HEK293 (cell line): Measurements from ENCODE around the gene CAMK2B.

Experiments
- CTCF ChIA-PET: fragments of 350-600 bp; formaldehyde crosslinking; extraction: SDS; loops from one replicate; lab custom pipeline; 2021; ENCODE audit warnings: antibody characterized with exemption; lab: Yijun Ruan, JAX
- POLR2A ChIA-PET: fragments of 300-600 bp; formaldehyde crosslinking; extraction: SDS; loops from one replicate; lab custom pipeline; 2020; ENCODE audit warnings: antibody characterized with exemption, inconsistent platforms; lab: Yijun Ruan, JAX
- H3K27ac ChIP-seq: fragments of 200-500 bp; sonication (Bioruptor generic); 2 replicates; pipeline ENCODE4 v1.5.1; 2014; ENCODE audit warnings: low read depth, low read length, control low read depth, inconsistent platforms; ENCODE audit errors: extremely low read depth
- H3K36me3 ChIP-seq, 2 experiments: fragments of 200-500 bp in 1 of 2; sonication (Bioruptor generic) in 1 of 2; 1 replicate in 1 of 2; 2 replicates in 1 of 2; pipeline ENCODE4 v1.5.1; 2014 to 2017; ENCODE audit warnings: inconsistent platforms in 2 of 2, low read length in 2 of 2; ENCODE audit not compliant: control insufficient read depth in 2 of 2, insufficient read depth in 1 of 2
- H3K4me1 ChIP-seq: fragments of 200-500 bp; sonication (Bioruptor generic); 2 replicates; pipeline ENCODE4 v1.5.1; 2014; ENCODE audit warnings: mild to moderate bottlenecking, low read length, inconsistent platforms; ENCODE audit not compliant: control insufficient read depth, insufficient read depth
- H3K4me3 ChIP-seq: 2 replicates; pipeline ENCODE4 v1.5.1; 2011; ENCODE audit warnings: low read depth, mild to moderate bottlenecking, control low read depth, low read length, moderate library complexity
- H3K9me3 ChIP-seq: fragments of 200-500 bp; sonication (Bioruptor generic); 2 replicates; pipeline ENCODE4 v1.5.1; 2014; ENCODE audit warnings: low read depth, low read length, inconsistent platforms; ENCODE audit not compliant: control insufficient read depth, insufficient read depth
- CTCF ChIP-seq: fragments of 450-650 bp; formaldehyde crosslinking; IDR thresholded peaks from 2 replicates; pipeline ENCODE4 v1.5.1; 2016; ENCODE audit warnings: missing biosample characterization, missing genetic modification characterization
- GLIS1 ChIP-seq: fragments of 450-650 bp; formaldehyde crosslinking; IDR thresholded peaks from 2 replicates; pipeline ENCODE4 v1.5.1; 2016; ENCODE audit warnings: missing biosample characterization, missing genetic modification characterization
- KLF1 ChIP-seq: fragments of 450-650 bp; formaldehyde crosslinking; IDR thresholded peaks from 2 replicates; pipeline ENCODE4 v1.5.1; 2016; ENCODE audit warnings: missing biosample characterization, missing genetic modification characterization
- KLF7 ChIP-seq: fragments of 450-650 bp; formaldehyde crosslinking; IDR thresholded peaks from 2 replicates; pipeline ENCODE4 v1.5.1; 2016; ENCODE audit warnings: missing biosample characterization, missing genetic modification characterization, borderline replicate concordance
- OSR2 ChIP-seq: fragments of 450-650 bp; formaldehyde crosslinking; IDR thresholded peaks from 2 replicates; pipeline ENCODE4 v1.5.1; 2016; ENCODE audit warnings: missing biosample characterization, missing genetic modification characterization
- RBAK ChIP-seq: fragments of 450-650 bp; formaldehyde crosslinking; IDR thresholded peaks from 2 replicates; pipeline ENCODE4 v1.5.1; 2016; ENCODE audit warnings: missing biosample characterization, missing genetic modification characterization
- SETDB1 ChIP-seq: IDR thresholded peaks from one replicate; pipeline ENCODE4 v1.6.1; 2017; ENCODE audit warnings: mild to moderate bottlenecking, low read length, moderate library complexity, mixed read lengths; ENCODE audit not compliant: insufficient read length
- ZNF121 ChIP-seq: fragments of 450-650 bp; formaldehyde crosslinking; IDR thresholded peaks from 2 replicates; pipeline ENCODE4 v1.5.1; 2016; ENCODE audit warnings: missing biosample characterization, missing genetic modification characterization
- ZNF133 ChIP-seq: fragments of 450-650 bp; formaldehyde crosslinking; IDR thresholded peaks from 2 replicates; pipeline ENCODE4 v1.5.1; 2016; ENCODE audit warnings: missing biosample characterization, missing genetic modification characterization
- ZNF140 ChIP-seq: fragments of 450-650 bp; formaldehyde crosslinking; IDR thresholded peaks from 2 replicates; pipeline ENCODE4 v1.5.1; 2016; ENCODE audit warnings: missing biosample characterization, missing genetic modification characterization
- ZNF155 ChIP-seq: fragments of 450-650 bp; formaldehyde crosslinking; IDR thresholded peaks from 2 replicates; pipeline ENCODE4 v1.5.1; 2016; ENCODE audit warnings: missing biosample characterization, missing genetic modification characterization
- ZNF169 ChIP-seq: fragments of 450-650 bp; formaldehyde crosslinking; IDR thresholded peaks from 2 replicates; pipeline ENCODE4 v1.5.1; 2016; ENCODE audit warnings: missing biosample characterization, missing genetic modification characterization
- ZNF366 ChIP-seq: fragments of 450-650 bp; formaldehyde crosslinking; conservative IDR thresholded peaks from 2 replicates; pipeline ENCODE4 v1.5.1; 2016; ENCODE audit warnings: missing biosample characterization, missing genetic modification characterization
- ZNF37A ChIP-seq: fragments of 450-650 bp; IDR thresholded peaks from 2 replicates; pipeline ENCODE4 v1.5.1; 2018; ENCODE audit warnings: missing biosample characterization, missing genetic modification characterization
- ZNF404 ChIP-seq: fragments of 450-650 bp; formaldehyde crosslinking; IDR thresholded peaks from 2 replicates; pipeline ENCODE4 v1.5.1; 2017; ENCODE audit warnings: missing biosample characterization, missing genetic modification characterization
- ZNF658 ChIP-seq: fragments of 450-650 bp; formaldehyde crosslinking; IDR thresholded peaks from 2 replicates; pipeline ENCODE4; 2016; ENCODE audit warnings: missing biosample characterization, missing genetic modification characterization
- ZNF670 ChIP-seq: fragments of 450-650 bp; formaldehyde crosslinking; IDR thresholded peaks from 2 replicates; pipeline ENCODE4 v1.5.1; 2016; ENCODE audit warnings: missing biosample characterization, missing genetic modification characterization, low read depth
- TF ChIP-seq, protein P1 (sequence below): fragments of 450-650 bp; formaldehyde crosslinking; IDR thresholded peaks from 2 replicates; pipeline ENCODE4 v1.5.1; 2017; ENCODE audit warnings: missing biosample characterization, missing genetic modification characterization
- TF ChIP-seq, protein P2 (sequence below): fragments of 450-650 bp; formaldehyde crosslinking; IDR thresholded peaks from 2 replicates; pipeline ENCODE4 v1.5.1; 2016; ENCODE audit warnings: missing biosample characterization, missing genetic modification characterization
- TF ChIP-seq, protein P3 (sequence below): fragments of 450-650 bp; formaldehyde crosslinking; IDR thresholded peaks from 2 replicates; pipeline ENCODE4 v1.5.1; 2017; ENCODE audit warnings: missing biosample characterization, missing genetic modification characterization

CAMK2B gene

GRCh38 chr7:44217852-44218402, 107.5 kb downstream of the CAMK2B start (continued):
- TF ChIP-seq ZNF133 (tag by site-specific recombination): no peak

GRCh38 chr7:44217223-44217714, 108.1 kb downstream of the CAMK2B start:
- Histone ChIP-seq H3K9me3 (no peaks in the 10 kb centered on the region), H3K4me1 (no peaks in the 10 kb centered on the region), H3K36me3 (peaks cover 0 to 12% of the 10 kb centered on the region in 2 experiments; a peak in 1 of 3 replicates), H3K4me3 (no peak overlapping the region), H3K27ac (no peak overlapping the region)
- POLR2A ChIA-PET: interaction anchor here (0.8 kb wide), 1 partner anchor 173 kb away, joined by 3 read pairs; the partner anchor contains the start of gene DBNL
- CTCF ChIA-PET: no interaction called here
- TF ChIP-seq KLF1 (tag by site-specific recombination) (no peak), ZNF404 (tag by site-specific recombination) (no peak), ZNF140 (tag by site-specific recombination) (no peak), ZNF37A (tag by site-specific recombination) (no peak), ZNF658 (tag by site-specific recombination) (no peak), RBAK (tag by site-specific recombination) (no peak), ZNF169 (no peak), ZNF670 (tag by site-specific recombination) (no peak), ZNF155 (tag by site-specific recombination) (no peak), CTCF (tag by site-specific recombination) (no peak), KLF7 (tag by site-specific recombination) (no peak), GLIS1 (tag by site-specific recombination) (no peak), SETDB1 (no peak), ZNF121 (no peak), OSR2 (tag by site-specific recombination) (no peak), ZNF366 (tag by site-specific recombination) (no peak)
- TF ChIP-seq, protein P1, sequence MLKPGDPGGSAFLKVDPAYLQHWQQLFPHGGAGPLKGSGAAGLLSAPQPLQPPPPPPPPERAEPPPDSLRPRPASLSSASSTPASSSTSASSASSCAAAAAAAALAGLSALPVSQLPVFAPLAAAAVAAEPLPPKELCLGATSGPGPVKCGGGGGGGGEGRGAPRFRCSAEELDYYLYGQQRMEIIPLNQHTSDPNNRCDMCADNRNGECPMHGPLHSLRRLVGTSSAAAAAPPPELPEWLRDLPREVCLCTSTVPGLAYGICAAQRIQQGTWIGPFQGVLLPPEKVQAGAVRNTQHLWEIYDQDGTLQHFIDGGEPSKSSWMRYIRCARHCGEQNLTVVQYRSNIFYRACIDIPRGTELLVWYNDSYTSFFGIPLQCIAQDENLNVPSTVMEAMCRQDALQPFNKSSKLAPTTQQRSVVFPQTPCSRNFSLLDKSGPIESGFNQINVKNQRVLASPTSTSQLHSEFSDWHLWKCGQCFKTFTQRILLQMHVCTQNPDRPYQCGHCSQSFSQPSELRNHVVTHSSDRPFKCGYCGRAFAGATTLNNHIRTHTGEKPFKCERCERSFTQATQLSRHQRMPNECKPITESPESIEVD (tag by site-specific recombination): no peak
- TF ChIP-seq, protein P2, sequence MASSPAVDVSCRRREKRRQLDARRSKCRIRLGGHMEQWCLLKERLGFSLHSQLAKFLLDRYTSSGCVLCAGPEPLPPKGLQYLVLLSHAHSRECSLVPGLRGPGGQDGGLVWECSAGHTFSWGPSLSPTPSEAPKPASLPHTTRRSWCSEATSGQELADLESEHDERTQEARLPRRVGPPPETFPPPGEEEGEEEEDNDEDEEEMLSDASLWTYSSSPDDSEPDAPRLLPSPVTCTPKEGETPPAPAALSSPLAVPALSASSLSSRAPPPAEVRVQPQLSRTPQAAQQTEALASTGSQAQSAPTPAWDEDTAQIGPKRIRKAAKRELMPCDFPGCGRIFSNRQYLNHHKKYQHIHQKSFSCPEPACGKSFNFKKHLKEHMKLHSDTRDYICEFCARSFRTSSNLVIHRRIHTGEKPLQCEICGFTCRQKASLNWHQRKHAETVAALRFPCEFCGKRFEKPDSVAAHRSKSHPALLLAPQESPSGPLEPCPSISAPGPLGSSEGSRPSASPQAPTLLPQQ (tag by site-specific recombination): no peak
- TF ChIP-seq, protein P3, sequence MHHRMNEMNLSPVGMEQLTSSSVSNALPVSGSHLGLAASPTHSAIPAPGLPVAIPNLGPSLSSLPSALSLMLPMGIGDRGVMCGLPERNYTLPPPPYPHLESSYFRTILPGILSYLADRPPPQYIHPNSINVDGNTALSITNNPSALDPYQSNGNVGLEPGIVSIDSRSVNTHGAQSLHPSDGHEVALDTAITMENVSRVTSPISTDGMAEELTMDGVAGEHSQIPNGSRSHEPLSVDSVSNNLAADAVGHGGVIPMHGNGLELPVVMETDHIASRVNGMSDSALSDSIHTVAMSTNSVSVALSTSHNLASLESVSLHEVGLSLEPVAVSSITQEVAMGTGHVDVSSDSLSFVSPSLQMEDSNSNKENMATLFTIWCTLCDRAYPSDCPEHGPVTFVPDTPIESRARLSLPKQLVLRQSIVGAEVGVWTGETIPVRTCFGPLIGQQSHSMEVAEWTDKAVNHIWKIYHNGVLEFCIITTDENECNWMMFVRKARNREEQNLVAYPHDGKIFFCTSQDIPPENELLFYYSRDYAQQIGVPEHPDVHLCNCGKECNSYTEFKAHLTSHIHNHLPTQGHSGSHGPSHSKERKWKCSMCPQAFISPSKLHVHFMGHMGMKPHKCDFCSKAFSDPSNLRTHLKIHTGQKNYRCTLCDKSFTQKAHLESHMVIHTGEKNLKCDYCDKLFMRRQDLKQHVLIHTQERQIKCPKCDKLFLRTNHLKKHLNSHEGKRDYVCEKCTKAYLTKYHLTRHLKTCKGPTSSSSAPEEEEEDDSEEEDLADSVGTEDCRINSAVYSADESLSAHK (tag by site-specific recombination): no peak
